ENCODE measurements around the gene SLC26A2. TPM values are rescaled to one million over a fixed set of nuclear protein-coding genes. Genes with fewer than 3 reads are reported as not detected.
"Not testable (repeated sequence)": the region's sequence is repeated elsewhere in the genome, so short reads cannot be mapped to it uniquely, and the experiment has no call there.

SLC26A2 gene
- total RNA-seq, 1 experiment from 2014 or later = 5.4 TPM

DNA sequence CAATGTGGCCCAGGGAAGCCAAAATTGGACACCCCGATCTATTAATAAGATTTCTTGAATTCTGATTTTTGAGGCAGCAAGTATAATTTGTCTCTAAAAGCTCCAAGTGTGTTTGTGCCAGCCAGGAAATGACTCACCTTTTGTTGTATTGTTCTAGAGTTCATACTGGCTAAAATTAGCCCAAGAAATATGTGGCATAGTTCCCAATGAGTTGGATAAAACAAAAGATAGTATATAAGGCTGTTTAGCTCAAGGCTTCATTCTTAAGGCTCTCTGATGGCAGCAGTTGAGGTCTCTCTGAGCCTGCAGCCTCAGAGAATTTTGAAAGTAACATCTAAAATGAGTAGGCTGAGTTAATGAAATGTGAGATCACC, 61.6 kb downstream of the SLC26A2 start:
- H2AFZ ChIP-seq (ENCODE audit: low read length) = no peak overlapping the region
- peaks cover 14% of the 10 kb centered on the region for H3K79me2 ChIP-seq (ENCODE audit: low read length)
- H3K4me1 ChIP-seq (ENCODE audit: low read length) = no peaks in the 10 kb centered on the region
- no peak overlapping the region for H3K4me2 ChIP-seq (ENCODE audit: low read depth, low read length, poor library complexity, severe bottlenecking)
- no peak overlapping the region for H3K9ac ChIP-seq (ENCODE audit: low read length)
- H3K4me3 ChIP-seq (ENCODE audit: low read length) = no peak overlapping the region
- H3K36me3 ChIP-seq (ENCODE audit: insufficient read depth, low read length) = peaks cover 71% of the 10 kb centered on the region
- H3K9me3 ChIP-seq (ENCODE audit: low read length) = no peaks in the 10 kb centered on the region
- no peaks in the 10 kb centered on the region for H3K9me2 ChIP-seq (replicated peaks; ENCODE audit: insufficient read depth, low read length)
- H3K27me3 ChIP-seq (ENCODE audit: low read length) = no peaks in the 10 kb centered on the region
- H4K20me1 ChIP-seq (ENCODE audit: insufficient read depth, low read depth, low read length) = no peaks in the 10 kb centered on the region
- no peak overlapping the region for H3K27ac ChIP-seq (ENCODE audit: low read length)
- no peak for DNase-seq

GRCh38 chr5:150022681-150023080, 62.1 kb downstream of the SLC26A2 start:
- H4K20me1 ChIP-seq (ENCODE audit: insufficient read depth, low read depth, low read length) = no peaks in the 10 kb centered on the region
- no peak overlapping the region for H3K9ac ChIP-seq (ENCODE audit: low read length)
- peaks cover 66% of the 10 kb centered on the region for H3K36me3 ChIP-seq (ENCODE audit: insufficient read depth, low read length)
- no peaks in the 10 kb centered on the region for H3K4me1 ChIP-seq (ENCODE audit: low read length)
- DNase-seq = no peak
- no peak overlapping the region for H3K27ac ChIP-seq (ENCODE audit: low read length)
- H3K79me2 ChIP-seq (ENCODE audit: low read length) = peaks cover 8% of the 10 kb centered on the region
- no peaks in the 10 kb centered on the region for H3K27me3 ChIP-seq (ENCODE audit: low read length)
- H3K4me2 ChIP-seq (ENCODE audit: low read depth, low read length, poor library complexity, severe bottlenecking) = no peak overlapping the region
- no peak overlapping the region for H3K4me3 ChIP-seq (ENCODE audit: low read length)
- no peaks in the 10 kb centered on the region for H3K9me2 ChIP-seq (replicated peaks; ENCODE audit: insufficient read depth, low read length)
- no peak overlapping the region for H2AFZ ChIP-seq (ENCODE audit: low read length)
- H3K9me3 ChIP-seq (ENCODE audit: low read length) = no peaks in the 10 kb centered on the region

DNA sequence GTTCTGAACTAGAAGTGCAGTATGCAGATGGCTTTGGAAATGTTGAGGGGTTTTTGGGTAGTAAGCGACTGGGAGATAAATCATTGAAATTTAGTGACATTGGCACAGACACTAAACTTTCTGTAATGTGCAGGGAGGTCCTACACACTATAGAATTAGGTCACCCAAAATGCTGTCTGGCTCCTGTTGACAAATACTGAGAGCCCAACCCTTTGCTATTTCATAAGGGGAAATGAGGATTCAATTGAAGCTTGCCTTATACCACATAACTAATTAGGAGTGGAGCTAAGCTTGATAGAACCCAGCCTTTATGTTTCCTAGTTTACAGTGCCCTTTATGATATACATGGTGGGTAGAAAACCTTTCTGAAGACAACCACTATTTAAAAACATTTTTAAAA, 62.6 kb downstream of the SLC26A2 start:
- Histone ChIP-seq H3K4me1 (ENCODE audit: low read length) (no peaks in the 10 kb centered on the region), H3K27me3 (ENCODE audit: low read length) (no peaks in the 10 kb centered on the region), H3K9me2 (replicated peaks; ENCODE audit: insufficient read depth, low read length) (no peaks in the 10 kb centered on the region), H3K79me2 (ENCODE audit: low read length) (peaks cover 8% of the 10 kb centered on the region; the same call in 1 of the 2 replicates), H3K4me2 (ENCODE audit: low read depth, low read length, poor library complexity, severe bottlenecking) (no peak overlapping the region), H3K9ac (ENCODE audit: low read length) (no peak overlapping the region), H4K20me1 (ENCODE audit: insufficient read depth, low read depth, low read length) (no peaks in the 10 kb centered on the region), H3K4me3 (ENCODE audit: low read length) (no peak overlapping the region), H3K9me3 (ENCODE audit: low read length) (no peaks in the 10 kb centered on the region), H2AFZ (ENCODE audit: low read length) (no peak overlapping the region), H3K36me3 (ENCODE audit: insufficient read depth, low read length) (peaks cover 64% of the 10 kb centered on the region), H3K27ac (ENCODE audit: low read length) (no peak overlapping the region)
- DNase-seq = no peak

GRCh38 chr5:150024346-150024984, 63.9 kb downstream of the SLC26A2 start:
- Histone ChIP-seq H2AFZ (ENCODE audit: low read length) (no peak overlapping the region), H3K9ac (ENCODE audit: low read length) (no peak overlapping the region), H3K4me2 (ENCODE audit: low read depth, low read length, poor library complexity, severe bottlenecking) (no peak overlapping the region), H3K9me2 (replicated peaks; ENCODE audit: insufficient read depth, low read length) (no peaks in the 10 kb centered on the region), H3K27ac (ENCODE audit: low read length) (no peak overlapping the region), H4K20me1 (ENCODE audit: insufficient read depth, low read depth, low read length) (no peaks in the 10 kb centered on the region), H3K9me3 (ENCODE audit: low read length) (no peaks in the 10 kb centered on the region), H3K4me3 (ENCODE audit: low read length) (no peak overlapping the region), H3K4me1 (ENCODE audit: low read length) (no peaks in the 10 kb centered on the region), H3K79me2 (ENCODE audit: low read length) (peaks cover 8% of the 10 kb centered on the region; the same call in 1 of the 2 replicates), H3K27me3 (ENCODE audit: low read length) (no peaks in the 10 kb centered on the region), H3K36me3 (ENCODE audit: insufficient read depth, low read length) (peaks cover 53% of the 10 kb centered on the region)
- peak; percentile 47 for DNase-seq

DNA sequence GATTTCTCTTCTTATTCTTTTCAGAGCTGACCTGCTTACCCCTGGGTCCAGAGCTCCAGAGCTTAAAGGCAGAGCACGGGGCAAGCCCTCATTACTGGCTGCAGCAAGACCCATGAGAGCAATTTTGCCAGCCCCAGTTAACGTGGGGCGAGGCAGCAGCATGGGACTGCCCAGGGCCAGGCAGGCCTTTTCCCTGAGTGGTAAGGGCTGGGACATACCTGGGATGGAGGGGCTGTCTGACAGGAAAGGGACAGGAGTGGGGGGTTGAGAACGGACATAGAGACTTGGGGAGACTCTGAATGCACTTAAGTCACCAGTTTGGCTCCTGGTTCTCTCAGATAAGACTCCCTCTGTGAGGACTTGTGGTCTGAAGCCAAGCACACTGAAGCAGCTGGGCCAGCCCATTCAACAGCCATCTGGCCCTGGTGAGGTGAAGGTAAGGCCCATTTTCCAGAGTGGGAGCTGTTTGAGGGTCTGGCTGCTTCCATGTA, 66.2 kb downstream of the SLC26A2 start:
- Histone ChIP-seq H3K4me3 (ENCODE audit: low read length) (no peak overlapping the region), H3K27ac (ENCODE audit: low read length) (no peak overlapping the region), H3K9me2 (replicated peaks; ENCODE audit: insufficient read depth, low read length) (no peaks in the 10 kb centered on the region), H3K4me1 (ENCODE audit: low read length) (no peaks in the 10 kb centered on the region), H3K79me2 (ENCODE audit: low read length) (0 out of 2 replicates have a peak, but pooled peaks cover 2% of the 10 kb centered on the region), H2AFZ (ENCODE audit: low read length) (no peak overlapping the region), H3K9ac (ENCODE audit: low read length) (no peak overlapping the region), H3K4me2 (ENCODE audit: low read depth, low read length, poor library complexity, severe bottlenecking) (no peak overlapping the region), H3K36me3 (ENCODE audit: insufficient read depth, low read length) (peaks cover 51% of the 10 kb centered on the region), H4K20me1 (ENCODE audit: insufficient read depth, low read depth, low read length) (no peaks in the 10 kb centered on the region), H3K27me3 (ENCODE audit: low read length) (no peaks in the 10 kb centered on the region), H3K9me3 (ENCODE audit: low read length) (no peaks in the 10 kb centered on the region)
- DNase-seq = no peak

DNA sequence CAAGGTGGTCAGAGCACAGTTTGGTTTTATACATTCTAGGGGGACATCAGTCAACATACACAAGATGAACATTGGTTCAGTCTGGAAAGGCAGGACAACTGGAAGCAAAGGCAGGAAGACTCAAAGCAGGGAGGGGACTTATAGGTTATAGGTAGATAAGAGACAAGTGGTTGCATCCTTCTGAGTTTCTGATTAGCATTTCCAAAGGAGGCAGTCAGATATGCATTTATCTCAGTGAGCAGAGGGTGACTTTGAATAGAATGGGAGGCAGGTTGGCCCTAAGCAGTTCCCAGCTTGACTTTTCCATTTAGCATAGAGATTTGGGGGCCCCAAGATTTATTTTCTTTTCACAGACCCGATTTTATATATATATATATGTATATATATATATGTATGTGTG, 67.5 kb downstream of the SLC26A2 start:
- not testable (repeated sequence) for DNase-seq; H3K4me1 ChIP-seq (ENCODE audit: low read length)

GRCh38 chr5:150033334-150033733, 72.8 kb downstream of the SLC26A2 start:
- Histone ChIP-seq H3K36me3 (ENCODE audit: insufficient read depth, low read length) (peaks cover 55% of the 10 kb centered on the region), H2AFZ (ENCODE audit: low read length) (no peak overlapping the region), H3K27me3 (ENCODE audit: low read length) (no peaks in the 10 kb centered on the region)

More for the DNA sequence above, 67.5 kb downstream of the SLC26A2 start:
- not testable (repeated sequence) for H3K27me3 ChIP-seq (ENCODE audit: low read length); H3K79me2 ChIP-seq (ENCODE audit: low read length); H4K20me1 ChIP-seq (ENCODE audit: insufficient read depth, low read depth, low read length); H3K9me3 ChIP-seq (ENCODE audit: low read length); H3K9ac ChIP-seq (ENCODE audit: low read length); H3K27ac ChIP-seq (ENCODE audit: low read length); H2AFZ ChIP-seq (ENCODE audit: low read length); H3K4me2 ChIP-seq (ENCODE audit: low read depth, low read length, poor library complexity, severe bottlenecking); H3K9me2 ChIP-seq (replicated peaks; ENCODE audit: insufficient read depth, low read length); H3K4me3 ChIP-seq (ENCODE audit: low read length)
- peaks cover 59% of the 10 kb centered on the region for H3K36me3 ChIP-seq (ENCODE audit: insufficient read depth, low read length)

DNA sequence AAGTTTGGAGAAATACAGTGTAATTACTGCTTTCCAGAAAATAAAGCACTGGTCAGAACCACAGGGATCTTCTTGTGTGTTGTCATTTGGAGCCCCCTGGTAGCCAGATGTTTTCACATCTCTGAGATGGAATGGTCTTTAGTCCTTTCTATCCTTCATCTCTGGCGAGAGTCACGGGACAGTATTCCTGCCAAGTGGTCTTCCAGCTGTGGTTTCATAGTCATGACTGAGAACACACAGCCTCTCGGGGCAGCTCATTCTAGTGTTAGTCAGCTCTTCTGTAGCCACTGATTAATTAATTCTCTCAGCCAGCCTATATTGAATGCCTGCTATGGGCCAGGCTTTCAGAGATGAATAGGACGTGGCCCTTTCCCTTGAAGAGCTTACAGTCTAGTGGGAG, 74.1 kb downstream of the SLC26A2 start:
- Histone ChIP-seq H3K36me3 (ENCODE audit: insufficient read depth, low read length) (peaks cover 67% of the 10 kb centered on the region), H3K4me3 (ENCODE audit: low read length) (peak overlapping the region; percentile 13; the same call in 1 of the 2 replicates), H2AFZ (ENCODE audit: low read length) (no peak overlapping the region), H3K4me2 (ENCODE audit: low read depth, low read length, poor library complexity, severe bottlenecking) (peak overlapping the region; percentile 48), H3K9me2 (replicated peaks; ENCODE audit: insufficient read depth, low read length) (no peaks in the 10 kb centered on the region), H3K9ac (ENCODE audit: low read length) (peak overlapping the region; percentile 15; the same call in 1 of the 2 replicates), H3K4me1 (ENCODE audit: low read length) (peaks cover 45% of the 10 kb centered on the region), H3K27me3 (ENCODE audit: low read length) (no peaks in the 10 kb centered on the region), H3K79me2 (ENCODE audit: low read length) (peaks cover 28% of the 10 kb centered on the region), H3K27ac (ENCODE audit: low read length) (peak overlapping the region; percentile 85), H3K9me3 (ENCODE audit: low read length) (no peaks in the 10 kb centered on the region), H4K20me1 (ENCODE audit: insufficient read depth, low read depth, low read length) (peaks cover 7% of the 10 kb centered on the region; the same call in 1 of the 2 replicates)
- no peak for DNase-seq

More at GRCh38 chr5:150033334-150033733, 72.8 kb downstream of the SLC26A2 start:
- Histone ChIP-seq H3K4me1 (ENCODE audit: low read length) (peaks cover 45% of the 10 kb centered on the region), H3K9ac (ENCODE audit: low read length) (no peak overlapping the region), H3K9me3 (ENCODE audit: low read length) (no peaks in the 10 kb centered on the region), H4K20me1 (ENCODE audit: insufficient read depth, low read depth, low read length) (peaks cover 7% of the 10 kb centered on the region; the same call in 1 of the 2 replicates), H3K4me3 (ENCODE audit: low read length) (no peak overlapping the region), H3K4me2 (ENCODE audit: low read depth, low read length, poor library complexity, severe bottlenecking) (no peak overlapping the region), H3K27ac (ENCODE audit: low read length) (no peak overlapping the region), H3K9me2 (replicated peaks; ENCODE audit: insufficient read depth, low read length) (no peaks in the 10 kb centered on the region), H3K79me2 (ENCODE audit: low read length) (peaks cover 18% of the 10 kb centered on the region; the same call in 1 of the 2 replicates)
- DNase-seq = no peak

Data from Karpas-422 (cell line).